ENCODE results near the gene UNC5A.

GRCh38 chr5:176778921-176779465, 31.4 kb upstream of the UNC5A start:
- TF ChIP-seq CTCF (IDR thresholded peaks at IDR 0.05) (no peak), POLR2A (IDR thresholded peaks at IDR 0.05) (no peak)

Data from uterus (tissue), 2 donors.